ENCODE results near the gene PPP1R27. TPM values are rescaled to one million over a fixed set of nuclear protein-coding genes. Genes with fewer than 3 reads are reported as not detected.

PPP1R27 gene
- total and polyA plus RNA-seq, 9 of the 15 experiments (the other 6 are each of a cell fraction or from before 2014, with no cell fraction given): 0.29 to 6.9 (median 1.5) TPM; not detected in 2

GRCh38 chr17:81870981-81871386 is 36.1 kb upstream of the PPP1R27 start, which contains the start of gene ARHGDIA (continued):
- TF ChIP-seq SREBF1 (IDR thresholded peaks at IDR 0.05; ENCODE audit: borderline replicate concordance, low read depth, low read length): no peak
- TF ChIP-seq, protein P1, sequence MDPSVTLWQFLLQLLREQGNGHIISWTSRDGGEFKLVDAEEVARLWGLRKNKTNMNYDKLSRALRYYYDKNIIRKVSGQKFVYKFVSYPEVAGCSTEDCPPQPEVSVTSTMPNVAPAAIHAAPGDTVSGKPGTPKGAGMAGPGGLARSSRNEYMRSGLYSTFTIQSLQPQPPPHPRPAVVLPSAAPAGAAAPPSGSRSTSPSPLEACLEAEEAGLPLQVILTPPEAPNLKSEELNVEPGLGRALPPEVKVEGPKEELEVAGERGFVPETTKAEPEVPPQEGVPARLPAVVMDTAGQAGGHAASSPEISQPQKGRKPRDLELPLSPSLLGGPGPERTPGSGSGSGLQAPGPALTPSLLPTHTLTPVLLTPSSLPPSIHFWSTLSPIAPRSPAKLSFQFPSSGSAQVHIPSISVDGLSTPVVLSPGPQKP (CRISPR knock-in tag; IDR thresholded peaks at IDR 0.05): no peak
- TF ChIP-seq ELF1 (tag; IDR thresholded peaks at IDR 0.05): peak; percentile 97; the same call in 1 of the 2 replicates
- TF ChIP-seq GABPA (tag; conservative IDR thresholded peaks at IDR 0.05; ENCODE audit: low read depth): peak; percentile 93; the same call in 1 of the 2 replicates
- TF ChIP-seq KAT7 (CRISPR knock-in tag; IDR thresholded peaks at IDR 0.05; ENCODE audit: borderline replicate concordance): no peak
- no peak for TF ChIP-seq RBM39 (optimal IDR thresholded peaks at IDR 0.05; ENCODE audit: low read depth, low read length)
- TF ChIP-seq ZBTB7A (IDR thresholded peaks at IDR 0.05; ENCODE audit: borderline replicate concordance, control insufficient read depth, low read depth, low read length): peak; percentile 27
- TF ChIP-seq HNRNPH1 (optimal IDR thresholded peaks at IDR 0.05; ENCODE audit: low read depth, low read length): peak; percentile 14
- no peak for TF ChIP-seq EGR1 (conservative IDR thresholded peaks at IDR 0.05)
- peak; percentile 15 for TF ChIP-seq POLR2B (IDR thresholded peaks at IDR 0.05; ENCODE audit: low read depth, partially characterized antibody)
- TF ChIP-seq ZBTB33 (CRISPR knock-in tag; IDR thresholded peaks at IDR 0.05): no peak
- TF ChIP-seq POLR2G (IDR thresholded peaks at IDR 0.05; ENCODE audit: low read depth, low read length): peak; percentile 71
- no peak for TF ChIP-seq ZNF592 (IDR thresholded peaks at IDR 0.05)
- TF ChIP-seq ZNF212 (CRISPR knock-in tag; IDR thresholded peaks at IDR 0.05): no peak
- no peak for TF ChIP-seq SNIP1 (IDR thresholded peaks at IDR 0.05; ENCODE audit: low read depth)
- no peak for TF ChIP-seq NFE2L1 (tag; IDR thresholded peaks at IDR 0.05; ENCODE audit: borderline replicate concordance, low read depth)
- TF ChIP-seq TAF1 (IDR thresholded peaks at IDR 0.05; ENCODE audit: control insufficient read depth, extremely low read depth, insufficient read depth, low read length, severe bottlenecking): peak; percentile 72
- TF ChIP-seq SNAPC5 (CRISPR knock-in tag; IDR thresholded peaks at IDR 0.05): no peak
- no peak for TF ChIP-seq IFI16 (CRISPR knock-in tag; IDR thresholded peaks at IDR 0.05)
- TF ChIP-seq, protein P2, sequence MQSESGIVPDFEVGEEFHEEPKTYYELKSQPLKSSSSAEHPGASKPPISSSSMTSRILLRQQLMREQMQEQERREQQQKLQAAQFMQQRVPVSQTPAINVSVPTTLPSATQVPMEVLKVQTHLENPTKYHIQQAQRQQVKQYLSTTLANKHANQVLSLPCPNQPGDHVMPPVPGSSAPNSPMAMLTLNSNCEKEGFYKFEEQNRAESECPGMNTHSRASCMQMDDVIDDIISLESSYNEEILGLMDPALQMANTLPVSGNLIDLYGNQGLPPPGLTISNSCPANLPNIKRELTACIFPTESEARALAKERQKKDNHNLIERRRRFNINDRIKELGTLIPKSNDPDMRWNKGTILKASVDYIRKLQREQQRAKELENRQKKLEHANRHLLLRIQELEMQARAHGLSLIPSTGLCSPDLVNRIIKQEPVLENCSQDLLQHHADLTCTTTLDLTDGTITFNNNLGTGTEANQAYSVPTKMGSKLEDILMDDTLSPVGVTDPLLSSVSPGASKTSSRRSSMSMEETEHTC (IDR thresholded peaks at IDR 0.05): 0 out of 2 replicates have a peak, but pooled peaks have one; percentile 91
